Measurements from ENCODE around the gene ZC3H12C.

ZC3H12C gene

GRCh38 chr11:110069158-110069737, 23.9 kb upstream of the ZC3H12C start:
- ChIA-PET CTCF (interaction anchor here (1.3 to 1.5 kb wide), 2 partner anchors 22 to 38 kb away, joined by 3 to 4 read pairs; no protein-coding TSS in a partner anchor), POLR2A (no interaction called here)
- DNase-seq (ENCODE audit: extremely low spot score): no peak
- TF ChIP-seq, protein P1, sequence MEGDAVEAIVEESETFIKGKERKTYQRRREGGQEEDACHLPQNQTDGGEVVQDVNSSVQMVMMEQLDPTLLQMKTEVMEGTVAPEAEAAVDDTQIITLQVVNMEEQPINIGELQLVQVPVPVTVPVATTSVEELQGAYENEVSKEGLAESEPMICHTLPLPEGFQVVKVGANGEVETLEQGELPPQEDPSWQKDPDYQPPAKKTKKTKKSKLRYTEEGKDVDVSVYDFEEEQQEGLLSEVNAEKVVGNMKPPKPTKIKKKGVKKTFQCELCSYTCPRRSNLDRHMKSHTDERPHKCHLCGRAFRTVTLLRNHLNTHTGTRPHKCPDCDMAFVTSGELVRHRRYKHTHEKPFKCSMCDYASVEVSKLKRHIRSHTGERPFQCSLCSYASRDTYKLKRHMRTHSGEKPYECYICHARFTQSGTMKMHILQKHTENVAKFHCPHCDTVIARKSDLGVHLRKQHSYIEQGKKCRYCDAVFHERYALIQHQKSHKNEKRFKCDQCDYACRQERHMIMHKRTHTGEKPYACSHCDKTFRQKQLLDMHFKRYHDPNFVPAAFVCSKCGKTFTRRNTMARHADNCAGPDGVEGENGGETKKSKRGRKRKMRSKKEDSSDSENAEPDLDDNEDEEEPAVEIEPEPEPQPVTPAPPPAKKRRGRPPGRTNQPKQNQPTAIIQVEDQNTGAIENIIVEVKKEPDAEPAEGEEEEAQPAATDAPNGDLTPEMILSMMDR (IDR thresholded peaks at IDR 0.05; ENCODE audit: control extremely low read depth, extremely low read depth, low read depth, missing control alignments): no peak

DNA sequence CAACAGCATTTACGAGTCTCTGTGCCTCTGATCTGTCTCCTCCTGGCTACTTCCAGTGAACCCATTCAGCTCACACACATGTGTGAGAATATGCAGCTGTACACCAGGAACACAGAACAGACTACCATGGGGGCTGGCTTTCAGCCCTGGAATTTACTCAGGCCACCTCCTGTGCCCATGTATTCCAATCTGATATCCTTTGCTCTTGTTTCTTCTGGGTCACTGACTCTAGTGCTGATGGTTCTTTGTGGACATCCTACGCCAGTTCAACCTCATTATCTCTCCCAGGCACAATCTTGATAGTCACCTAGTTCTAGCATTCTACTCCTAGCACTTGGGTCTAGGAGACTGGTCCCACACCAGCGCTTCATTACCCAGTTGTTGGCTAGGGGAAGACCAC, 23.0 kb upstream of the ZC3H12C start:
- CTCF ChIA-PET: interaction anchor here (0.9 to 1.5 kb wide), 2 partner anchors 21 to 43 kb away, joined by 3 read pairs; no protein-coding TSS in a partner anchor
- DNase-seq (ENCODE audit: extremely low spot score): no peak
- TF ChIP-seq, protein P1 (IDR thresholded peaks at IDR 0.05; ENCODE audit: control extremely low read depth, extremely low read depth, low read depth, missing control alignments): no peak
- POLR2A ChIA-PET: no interaction called here

- POLR2A ChIA-PET: no interaction called here
- no peak for DNase-seq (ENCODE audit: extremely low spot score)
- CTCF ChIA-PET: interaction anchor here (0.9 kb wide), 1 partner anchor 42 kb away, joined by 3 read pairs; no protein-coding TSS in a partner anchor
- TF ChIP-seq, protein P1 (IDR thresholded peaks at IDR 0.05; ENCODE audit: control extremely low read depth, extremely low read depth, low read depth, missing control alignments): no peak
Observed at GRCh38 chr11:110071197-110071596, 22.0 kb upstream of the ZC3H12C start.

- CTCF ChIA-PET: interaction anchor here (1.4 kb wide), 1 partner anchor 10 kb away, joined by 3 read pairs; no protein-coding TSS in a partner anchor
- TF ChIP-seq, protein P1 (IDR thresholded peaks at IDR 0.05; ENCODE audit: control extremely low read depth, extremely low read depth, low read depth, missing control alignments): no peak
- DNase-seq (ENCODE audit: extremely low spot score): no peak
- POLR2A ChIA-PET: no interaction called here
Observed at GRCh38 chr11:110072930-110073329, 20.3 kb upstream of the ZC3H12C start.

DNA sequence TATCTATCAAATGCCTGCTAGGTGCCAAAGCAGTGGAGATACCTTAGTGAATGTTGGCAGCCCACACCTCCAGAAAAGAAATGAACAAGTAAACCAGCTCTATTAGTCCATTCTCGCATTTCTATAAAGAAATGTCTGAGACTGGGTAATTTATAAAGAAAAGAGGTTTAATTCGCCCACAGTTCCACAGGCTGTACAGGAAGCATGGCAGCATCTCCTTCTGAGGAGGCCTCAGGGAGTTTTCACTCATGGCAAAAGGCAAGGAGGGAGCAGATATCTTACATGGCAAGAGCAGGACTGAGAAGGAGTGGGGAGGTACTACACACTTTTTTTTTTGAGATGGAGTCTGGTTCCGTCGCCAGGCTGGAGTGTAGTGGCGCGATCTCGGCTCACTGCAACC, 18.7 kb upstream of the ZC3H12C start:
- POLR2A ChIA-PET: no interaction called here
- no peak for DNase-seq (ENCODE audit: extremely low spot score)
- TF ChIP-seq, protein P1 (IDR thresholded peaks at IDR 0.05; ENCODE audit: control extremely low read depth, extremely low read depth, low read depth, missing control alignments): no peak
- CTCF ChIA-PET: interaction anchor here (1.3 kb wide), 1 partner anchor 16 kb away, joined by 4 read pairs; no protein-coding TSS in a partner anchor

DNA sequence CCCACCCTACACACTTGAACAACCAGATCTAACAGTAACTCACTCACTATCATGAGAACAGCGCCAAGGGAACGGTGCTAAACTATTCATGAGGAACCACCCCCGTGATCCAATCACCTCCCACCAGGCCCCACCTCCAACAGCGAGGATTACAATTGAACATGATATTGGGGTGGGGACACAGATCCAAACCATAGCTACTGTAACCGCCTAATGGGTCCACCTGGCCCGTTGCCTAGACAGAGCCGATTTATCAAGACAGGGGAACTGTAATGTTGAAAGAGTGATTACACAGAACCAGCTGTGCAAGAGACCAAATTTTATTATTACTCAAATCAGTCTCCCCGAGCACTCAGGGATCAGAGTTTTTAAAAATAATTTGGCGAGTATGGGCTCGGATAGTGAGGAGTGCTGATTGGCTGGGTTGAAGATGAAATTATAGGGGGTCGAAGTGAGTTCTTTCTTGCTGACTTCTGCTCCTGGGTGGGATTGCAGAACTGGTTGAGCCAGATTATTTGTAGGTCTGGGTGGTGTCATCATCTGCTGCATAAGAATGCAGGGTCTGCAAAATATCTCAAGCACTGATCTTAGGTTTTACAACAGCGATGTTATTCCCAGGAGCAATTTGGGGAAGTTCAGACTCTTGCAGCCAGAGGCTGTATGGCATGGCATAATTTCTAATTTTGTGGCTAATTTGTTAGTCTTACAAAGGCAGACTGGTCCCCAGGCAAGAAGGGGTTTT, 17.9 kb upstream of the ZC3H12C start:
- ChIA-PET CTCF (interaction anchor here (1.3 to 1.4 kb wide), 2 partner anchors 11 to 17 kb away, joined by 4 read pairs; no protein-coding TSS in a partner anchor), POLR2A (no interaction called here)
- DNase-seq (ENCODE audit: extremely low spot score): no peak
- TF ChIP-seq, protein P1 (IDR thresholded peaks at IDR 0.05; ENCODE audit: control extremely low read depth, extremely low read depth, low read depth, missing control alignments): no peak
